GM10266 (cell line): ENCODE data around the gene SRGAP3.

Experiments used
- DNase-seq: peaks from one replicate; pipeline ENCODE4 v3.0.0; 2012; ENCODE audit errors: extremely low spot score
- TF ChIP-seq, protein P1 (sequence below): IDR thresholded peaks from 2 replicates; pipeline ENCODE4 v1.5.1; 2012; ENCODE audit warnings: mild to moderate bottlenecking, low read depth; ENCODE audit not compliant: control insufficient read depth, insufficient read depth; ENCODE audit errors: missing control alignments

The SRGAP3 gene

GRCh38 chr3:9149566-9149965 is 99.9 kb downstream of the SRGAP3 start:
- TF ChIP-seq, protein P1, sequence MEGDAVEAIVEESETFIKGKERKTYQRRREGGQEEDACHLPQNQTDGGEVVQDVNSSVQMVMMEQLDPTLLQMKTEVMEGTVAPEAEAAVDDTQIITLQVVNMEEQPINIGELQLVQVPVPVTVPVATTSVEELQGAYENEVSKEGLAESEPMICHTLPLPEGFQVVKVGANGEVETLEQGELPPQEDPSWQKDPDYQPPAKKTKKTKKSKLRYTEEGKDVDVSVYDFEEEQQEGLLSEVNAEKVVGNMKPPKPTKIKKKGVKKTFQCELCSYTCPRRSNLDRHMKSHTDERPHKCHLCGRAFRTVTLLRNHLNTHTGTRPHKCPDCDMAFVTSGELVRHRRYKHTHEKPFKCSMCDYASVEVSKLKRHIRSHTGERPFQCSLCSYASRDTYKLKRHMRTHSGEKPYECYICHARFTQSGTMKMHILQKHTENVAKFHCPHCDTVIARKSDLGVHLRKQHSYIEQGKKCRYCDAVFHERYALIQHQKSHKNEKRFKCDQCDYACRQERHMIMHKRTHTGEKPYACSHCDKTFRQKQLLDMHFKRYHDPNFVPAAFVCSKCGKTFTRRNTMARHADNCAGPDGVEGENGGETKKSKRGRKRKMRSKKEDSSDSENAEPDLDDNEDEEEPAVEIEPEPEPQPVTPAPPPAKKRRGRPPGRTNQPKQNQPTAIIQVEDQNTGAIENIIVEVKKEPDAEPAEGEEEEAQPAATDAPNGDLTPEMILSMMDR = no peak
- DNase-seq = no peak

DNA sequence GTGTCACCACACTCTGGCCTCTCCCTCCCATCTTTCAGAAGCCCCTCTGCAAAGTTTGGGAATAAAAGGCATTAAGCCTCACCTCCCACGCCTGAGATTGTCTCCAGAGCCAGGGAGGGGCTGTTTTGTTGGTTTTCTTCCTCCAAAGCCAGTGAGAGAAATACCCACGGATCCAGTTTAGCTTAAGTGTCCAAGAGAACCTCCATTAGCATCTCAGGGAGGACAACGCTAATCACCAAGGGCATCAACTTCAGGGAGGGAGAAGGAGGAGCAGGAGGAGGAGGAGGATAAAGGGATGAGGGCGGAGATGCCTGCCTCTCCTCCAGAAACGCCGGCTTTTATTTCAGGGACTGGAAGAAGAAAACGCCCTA is 101.6 kb downstream of the SRGAP3 start:
- TF ChIP-seq, protein P1 = no peak

GRCh38 chr3:9147215-9147895 is 102.1 kb downstream of the SRGAP3 start:
- DNase-seq = no peak
- TF ChIP-seq, protein P1 = no peak

More for the DNA sequence above, 101.6 kb downstream of the SRGAP3 start:
- no peak for DNase-seq

- DNase-seq = no peak
- TF ChIP-seq, protein P1 = no peak
Observed at GRCh38 chr3:9146367-9147071, 102.9 kb downstream of the SRGAP3 start.

DNA sequence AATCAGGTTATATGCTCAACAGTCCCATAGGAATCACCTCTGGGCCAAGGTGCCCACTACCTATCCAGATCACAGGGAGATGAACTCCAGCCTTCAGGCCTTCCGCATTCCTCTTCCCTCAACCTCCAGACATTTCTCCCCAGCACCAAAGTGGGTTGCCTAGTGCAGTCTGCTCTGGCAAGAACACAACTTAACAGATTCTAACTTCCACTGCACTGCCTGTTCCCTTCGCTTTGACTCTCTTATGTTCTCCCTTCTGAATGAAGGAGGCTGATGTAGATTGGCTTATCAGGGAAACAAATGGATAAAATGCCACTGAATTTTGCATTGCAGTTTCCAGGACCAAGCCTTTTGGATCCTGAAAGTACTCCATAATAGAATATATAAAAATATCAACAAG is 106.3 kb downstream of the SRGAP3 start:
- no peak for DNase-seq
- TF ChIP-seq, protein P1 = no peak

DNA sequence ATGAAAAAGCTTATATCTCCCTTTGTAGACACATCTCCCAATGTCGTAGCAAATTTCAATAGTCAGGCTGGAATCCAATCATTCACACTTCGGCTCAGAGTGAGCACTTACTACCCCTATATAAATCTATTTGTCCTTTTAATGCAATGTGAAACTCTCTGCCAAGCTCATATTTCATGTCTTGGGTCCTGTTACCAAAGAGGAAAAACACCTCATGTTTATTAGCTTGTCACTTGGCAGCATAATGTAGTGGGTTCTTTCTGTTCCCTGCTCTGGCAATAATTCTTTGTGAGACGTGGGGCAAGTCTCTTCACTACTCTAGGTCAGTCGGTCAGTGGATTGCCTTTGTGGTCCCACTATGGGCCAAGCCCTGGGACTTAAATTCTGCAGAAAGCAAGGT is 107.1 kb downstream of the SRGAP3 start:
- DNase-seq = no peak
- TF ChIP-seq, protein P1 = no peak

DNA sequence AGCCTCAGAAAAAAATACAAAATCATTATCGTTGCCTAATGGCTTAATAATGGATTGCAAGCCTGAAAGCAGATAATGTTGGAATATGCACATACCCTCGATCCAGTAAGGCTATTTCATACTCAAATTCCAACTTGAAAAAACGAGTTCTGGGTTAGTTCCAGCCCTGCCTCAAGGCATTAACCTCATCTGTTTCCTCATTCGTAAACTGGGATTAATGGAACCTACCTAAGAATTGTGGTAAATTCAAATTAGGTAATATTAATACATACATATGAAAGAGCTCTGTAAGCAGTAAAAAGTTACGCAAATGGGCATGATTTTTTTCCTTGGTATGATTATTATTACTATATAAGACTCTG is 107.5 kb downstream of the SRGAP3 start:
- TF ChIP-seq, protein P1 = no peak
- no peak for DNase-seq
